GM10248 (cell line): ENCODE measurements around the gene SETD1A.
A peak's percentile ranks its signal among the peaks of the same experiment; 100 is the strongest.

ENCODE experiments used
- CTCF ChIA-PET: fragments of 300-600 bp; sonication (Branson Sonifier 250); formaldehyde crosslinking; extraction: SDS; loops from one replicate; lab custom pipeline; 2021; ENCODE audit warnings: antibody characterized with exemption; lab: Yijun Ruan, JAX
- POLR2A ChIA-PET: fragments of 350-650 bp; sonication (Branson Sonifier 250); formaldehyde crosslinking; extraction: SDS; loops from one replicate; lab custom pipeline; 2020; ENCODE audit warnings: antibody characterized with exemption; lab: Yijun Ruan, JAX
- DNase-seq: peaks from one replicate; pipeline ENCODE4 v3.0.0; 2012; ENCODE audit errors: extremely low spot score
- CTCF ChIP-seq: IDR thresholded peaks from 2 replicates; pipeline ENCODE4 v1.5.1; 2012; ENCODE audit warnings: mild to moderate bottlenecking, low read depth; ENCODE audit errors: extremely low read depth, missing control alignments, control extremely low read depth

SETD1A gene

GRCh38 chr16:30983289-30983889 is 25.8 kb downstream of the SETD1A start:
- no peak for TF ChIP-seq CTCF
- POLR2A ChIA-PET, result no interaction called here
- DNase-seq, result no peak
- CTCF ChIA-PET, result interaction anchor here (1.0 to 4.7 kb wide), 16 partner anchors 8 to 461 kb away, joined by 3 to 32 read pairs (median 6); partner anchors contain the start of genes VKORC1 and ZNF843

- DNase-seq, result no peak
- CTCF ChIA-PET, result interaction anchor here (0.5 to 4.7 kb wide), 52 partner anchors 9 to 890 kb away, joined by 3 to 32 read pairs (median 4); partner anchors contain the start of genes KAT8, STX4, VKORC1 and ZNF267
- POLR2A ChIA-PET, result interaction anchor here (1.0 kb wide), 1 partner anchor 196 kb away, joined by 3 read pairs; the partner anchor contains the start of gene FUS
- no peak for TF ChIP-seq CTCF
Observed at GRCh38 chr16:30983898-30984610, 26.5 kb downstream of the SETD1A start.

- CTCF ChIA-PET, result interaction anchor here (0.5 to 4.7 kb wide), 50 partner anchors 9 to 889 kb away, joined by 3 to 32 read pairs (median 4); partner anchors contain the start of genes KAT8, STX4, VKORC1 and ZNF267
- peak; percentile 89 for TF ChIP-seq CTCF
- peak; percentile 92 for DNase-seq
- POLR2A ChIA-PET, result interaction anchor here (0.7 to 1.0 kb wide), 2 partner anchors 10 to 195 kb away, joined by 3 read pairs; partner anchors contain the start of gene FUS
Observed at GRCh38 chr16:30984669-30985400, 27.3 kb downstream of the SETD1A start, which contains the start of gene HSD3B7. HSD3B7 (plus strand) TSS chr16:30985207; CDS start chr16:30985659, 452 bp downstream.

- TF ChIP-seq CTCF, result no peak
- no peak for DNase-seq
- ChIA-PET POLR2A (interaction anchor here (0.7 to 1.0 kb wide), 3 partner anchors 10 to 195 kb away, joined by 3 read pairs; partner anchors contain the start of gene FUS), CTCF (interaction anchor here (0.9 to 4.7 kb wide), 30 partner anchors 9 to 888 kb away, joined by 3 to 32 read pairs (median 6); partner anchors contain the start of genes STX4, VKORC1, ZNF267 and ZNF646)
Observed at GRCh38 chr16:30985401-30986128, 28.0 kb downstream of the SETD1A start.

GRCh38 chr16:30986129-30986991 is 28.8 kb downstream of the SETD1A start:
- ChIA-PET POLR2A (interaction anchor here (0.7 to 0.8 kb wide), 2 partner anchors 11 to 194 kb away, joined by 3 read pairs; no protein-coding TSS in a partner anchor), CTCF (interaction anchor here (0.9 to 4.7 kb wide), 19 partner anchors 8 to 886 kb away, joined by 3 to 32 read pairs (median 9); partner anchors contain the start of genes STX4, VKORC1, ZNF646 and ZNF668)
- no peak for DNase-seq
- no peak for TF ChIP-seq CTCF
